IMR-90 (cell line): ENCODE results near the gene CD86. TPM values are rescaled to one million over a fixed set of nuclear protein-coding genes. Genes with fewer than 3 reads are reported as not detected.

ENCODE experiments used
- ATAC-seq: fragments of 200-7000 bp; cut with Tn5 transposase; 2 replicates; pipeline ENCODE4 v1.9.1; 2020; ENCODE audit warnings: low read depth, mild to moderate bottlenecking, moderate library complexity
- BruUV-seq: library from RNA; stranded (reverse); fragments of 400-500 nt; replicated peaks from 2 replicates; lab custom pipeline; 2021; lab: Mats Ljungman, UMichigan
- CTCF ChIA-PET: fragments of 300-600 bp; formaldehyde crosslinking; extraction: SDS; loops from one replicate; lab custom pipeline; 2021; ENCODE audit warnings: antibody characterized with exemption; lab: Yijun Ruan, JAX
- POLR2A ChIA-PET: fragments of 300-600 bp; sonication (Branson Sonifier 250); formaldehyde crosslinking; loops from one replicate; lab custom pipeline; 2022; ENCODE audit warnings: antibody characterized with exemption; ENCODE audit not compliant: unreplicated experiment; lab: Charles Lee
- DNase-seq: peaks from one replicate; pipeline ENCODE4 v3.0.0; 2013
- H2AFZ ChIP-seq: replicated peaks from 2 replicates; pipeline ENCODE3; 2013; ENCODE audit warnings: low read length, mild to moderate bottlenecking; ENCODE audit not compliant: poor library complexity
- H2AK5ac ChIP-seq: 2 replicates; pipeline ENCODE4 v1.6.1; 2013; ENCODE audit warnings: low read depth, low read length, inconsistent platforms
- H2AK9ac ChIP-seq: replicated peaks from 2 replicates; pipeline ENCODE3; 2013; ENCODE audit warnings: mild to moderate bottlenecking, low read depth, low read length, moderate library complexity; ENCODE audit not compliant: poor library complexity
- H2BK120ac ChIP-seq: 2 replicates; pipeline ENCODE4 v1.6.1; 2013; ENCODE audit warnings: low read depth, low read length, inconsistent platforms
- H2BK15ac ChIP-seq: 3 replicates; pipeline ENCODE4 v1.6.1; 2013; ENCODE audit warnings: low read depth, low read length, inconsistent platforms
- H2BK20ac ChIP-seq: 2 replicates; pipeline ENCODE4 v1.6.1; 2013; ENCODE audit warnings: low read depth, mild to moderate bottlenecking, inconsistent platforms, low read length, moderate library complexity
- H2BK5ac ChIP-seq: 2 replicates; pipeline ENCODE4 v1.6.1; 2013; ENCODE audit warnings: mild to moderate bottlenecking, low read depth, low read length, inconsistent platforms; ENCODE audit not compliant: poor library complexity, severe bottlenecking
- H3K14ac ChIP-seq: replicated peaks from 2 replicates; pipeline ENCODE4 v1.6.1; 2013; ENCODE audit warnings: low read depth, low read length, inconsistent platforms
- H3K18ac ChIP-seq: 2 replicates; pipeline ENCODE4 v1.6.1; 2013; ENCODE audit warnings: low read depth, low read length, control low read depth
- H3K23ac ChIP-seq: 2 replicates; pipeline ENCODE4 v1.6.1; 2013; ENCODE audit warnings: low read depth, low read length, inconsistent platforms
- H3K27ac ChIP-seq: 2 replicates; pipeline ENCODE4 v1.5.1; 2013; ENCODE audit warnings: mild to moderate bottlenecking, control low read depth, low read length; ENCODE audit not compliant: insufficient read depth
- H3K27me3 ChIP-seq: 2 replicates; pipeline ENCODE4 v1.6.1; 2013; ENCODE audit warnings: low read length; ENCODE audit not compliant: control insufficient read depth, insufficient read depth
- H3K36me3 ChIP-seq: 2 replicates; pipeline ENCODE4 v1.6.1; 2013; ENCODE audit warnings: low read length, mixed read lengths; ENCODE audit not compliant: control insufficient read depth, insufficient read depth
- H3K4ac ChIP-seq: 2 replicates; pipeline ENCODE4 v1.6.1; 2013; ENCODE audit warnings: low read depth, low read length, inconsistent platforms
- H3K4me1 ChIP-seq: 2 replicates; pipeline ENCODE4 v1.6.1; 2013; ENCODE audit warnings: low read length, mixed read lengths; ENCODE audit not compliant: control insufficient read depth, insufficient read depth
- H3K4me2 ChIP-seq: 2 replicates; pipeline ENCODE4 v1.6.1; 2013; ENCODE audit warnings: low read depth, mild to moderate bottlenecking, control low read depth, low read length, moderate library complexity
- H3K4me3 ChIP-seq: 2 replicates; pipeline ENCODE4 v1.5.1; 2013; ENCODE audit warnings: low read depth, mild to moderate bottlenecking, control low read depth, low read length, moderate library complexity; ENCODE audit not compliant: insufficient read depth
- H3K56ac ChIP-seq: 2 replicates; pipeline ENCODE4 v1.6.1; 2013; ENCODE audit warnings: low read length, inconsistent platforms; ENCODE audit not compliant: insufficient read depth; ENCODE audit errors: extremely low read depth
- H3K79me1 ChIP-seq, 2 experiments: 2 replicates each; pipeline ENCODE4 v1.6.1; 2013; ENCODE audit warnings: low read length in 2 of 2, inconsistent platforms in 1 of 2, low read depth in 1 of 2
- H3K9ac ChIP-seq: 2 replicates; pipeline ENCODE4 v1.6.1; 2013; ENCODE audit warnings: low read depth, low read length, control low read depth
- H3K9me1 ChIP-seq: 2 replicates; pipeline ENCODE4 v1.6.1; 2013; ENCODE audit warnings: low read length, inconsistent platforms; ENCODE audit not compliant: insufficient read depth
- H3K9me3 ChIP-seq: 2 replicates; pipeline ENCODE4 v1.6.1; 2013; ENCODE audit warnings: low read length; ENCODE audit not compliant: control insufficient read depth, insufficient read depth
- H4K20me1 ChIP-seq: 2 replicates; pipeline ENCODE4 v1.6.1; 2013; ENCODE audit warnings: low read length, inconsistent platforms; ENCODE audit not compliant: insufficient read depth
- H4K5ac ChIP-seq: 2 replicates; pipeline ENCODE4 v1.6.1; 2013; ENCODE audit warnings: mild to moderate bottlenecking, low read depth, low read length, control low read depth
- H4K8ac ChIP-seq, 2 experiments: 2 replicates each; pipeline ENCODE4 v1.6.1; 2013; ENCODE audit warnings: low read depth in 2 of 2, low read length in 2 of 2, control low read depth in 1 of 2, inconsistent platforms in 1 of 2
- H4K91ac ChIP-seq: 2 replicates; pipeline ENCODE4 v1.6.1; 2013; ENCODE audit warnings: low read depth, low read length, inconsistent platforms; ENCODE audit not compliant: insufficient read depth
- CEBPB ChIP-seq: IDR thresholded peaks from 2 replicates; pipeline ENCODE4 v1.6.1; 2012; ENCODE audit warnings: low read depth, low read length, improper control_type of control experiment
- MAZ ChIP-seq: IDR thresholded peaks from 2 replicates; pipeline ENCODE4 v1.6.1; 2012; ENCODE audit warnings: low read depth, mild to moderate bottlenecking, low read length, improper control_type of control experiment, moderate library complexity, borderline replicate concordance
- NFE2L2 ChIP-seq: fragments of 150-350 bp; IDR thresholded peaks from 2 replicates; pipeline ENCODE4 v1.6.1; 2016; ENCODE audit warnings: low read depth, mild to moderate bottlenecking, low read length
- RAD21 ChIP-seq: IDR thresholded peaks from 2 replicates; pipeline ENCODE4 v1.6.1; 2012; ENCODE audit warnings: low read length, improper control_type of control experiment
- WGBS, 2 experiments: methylation state at CpG; one replicate each; pipeline versions ENCODE4 v1.1.5 to v1.1.7; 2013; ENCODE audit warnings: missing lambda C conversion rate in 2 of 2; ENCODE audit not compliant: insufficient read length in 1 of 2; ENCODE audit errors: extremely low coverage in 2 of 2; 5-methylcytosine and 5-hydroxymethylcytosine counted together
- dilution Hi-C: fragments of 300-500 bp; cut with HindIII; formaldehyde crosslinking; loops from one replicate; pipeline ENCODE4 v1.14.3; 2018; ENCODE audit warnings: low sequenced_read_pairs; ENCODE audit not compliant: unreplicated experiment
- in situ Hi-C: fragments of 300-500 bp; cut with MboI; formaldehyde crosslinking; loops from 3 replicates; pipeline ENCODE4 v1.14.3; 2019; ENCODE audit warnings: low sequenced_read_pairs, inconsistent platforms, mixed read lengths
- intact Hi-C: fragments of 100-400 bp; cut with micrococcal nuclease; formaldehyde crosslinking; loops from 2 replicates; pipeline ENCODE4 v1.10.0; 2022
- polyA plus RNA-seq, 3 experiments: library from polyadenylated mRNA; depleted of rRNA; stranded (reverse); fragments of >200 nt; gene quantifications; 2 replicates each; pipeline ENCODE4 v1.2.3, GENCODE V29; 2012; ENCODE audit warnings: low replicate concordance in 1 of 3
- total RNA-seq: library from RNA; depleted of rRNA; stranded (reverse); fragments of >200 nt; gene quantifications from 2 replicates; pipeline ENCODE4 v1.2.3, GENCODE V29; 2012

The CD86 gene
- total and polyA plus RNA-seq, 2 of the 4 experiments (the other 2 are of a cell fraction): not detected

GRCh38 chr3:122074621-122075265, 19.6 kb downstream of the CD86 start:
- Histone ChIP-seq H2AFZ (no peak overlapping the region), H3K79me1 (no peaks in the 10 kb centered on the region), H2BK5ac (no peak overlapping the region), H3K4me1 (no peaks in the 10 kb centered on the region), H4K20me1 (no peaks in the 10 kb centered on the region), H2AK9ac (no peak overlapping the region), H3K9me3 (no peaks in the 10 kb centered on the region), H3K4ac (no peak overlapping the region), H4K8ac (no peak overlapping the region), H3K9ac (no peak overlapping the region), H2BK20ac (no peak overlapping the region), H4K5ac (no peak overlapping the region), H3K4me2 (no peak overlapping the region), H2BK120ac (no peak overlapping the region), H3K23ac (no peak overlapping the region), H3K27ac (no peak overlapping the region), H3K18ac (no peak overlapping the region), H3K9me1 (no peaks in the 10 kb centered on the region), H4K91ac (no peak overlapping the region), H3K56ac (no peak overlapping the region), H2BK15ac (no peak overlapping the region), H3K36me3 (no peaks in the 10 kb centered on the region), H3K4me3 (no peak overlapping the region), H2AK5ac (no peak overlapping the region), H3K27me3 (peaks cover 2% of the 10 kb centered on the region; the same call in 1 of the 2 replicates), H3K14ac (no peak overlapping the region)
- TF ChIP-seq RAD21 (no peak), MAZ (no peak), NFE2L2 (no peak), CEBPB (no peak)
- WGBS, 2 experiments: no CpG with 5 or more reads among the region's 6 CpGs
- dilution Hi-C loops (no loop called here), in situ Hi-C loops (no loop called here), intact Hi-C loops (no loop called here)
- DNase-seq: no peak
- CTCF ChIA-PET: no interaction called here
- POLR2A ChIA-PET: no interaction called here
- ATAC-seq: no peak
- no TSS peak for BruUV-seq
